RWPE2 (cell line): Measurements from ENCODE around the gene CLC.

Experiments used
- ATAC-seq: fragments of 200-7000 bp; cut with Tn5 transposase; 3 replicates; pipeline ENCODE4 v1.9.1; 2021; ENCODE audit warnings: low read depth
- DNase-seq: peaks from one replicate; pipeline ENCODE4 v3.0.0-alpha.2; 2020; ENCODE audit warnings: low spot score
- H3K27ac ChIP-seq: fragments of 450-650 bp; 2 replicates; pipeline ENCODE4 v1.5.1; 2017; ENCODE audit warnings: mild to moderate bottlenecking; ENCODE audit not compliant: poor library complexity, severe bottlenecking
- H3K27me3 ChIP-seq: fragments of 250-450 bp; sonication (Bioruptor Pico); 2 replicates; pipeline ENCODE4 v1.5.1; 2021; ENCODE audit warnings: mild to moderate bottlenecking, moderate library complexity; ENCODE audit not compliant: insufficient read depth, poor library complexity, severe bottlenecking
- H3K36me3 ChIP-seq: fragments of 250-450 bp; sonication (Bioruptor Pico); 2 replicates; pipeline ENCODE4 v1.5.1; 2020; ENCODE audit warnings: low read depth, mild to moderate bottlenecking, moderate library complexity
- H3K4me1 ChIP-seq: fragments of 250-450 bp; sonication (Bioruptor Pico); 2 replicates; pipeline ENCODE4 v1.5.1; 2021; ENCODE audit warnings: mild to moderate bottlenecking, moderate library complexity; ENCODE audit not compliant: insufficient read depth, poor library complexity, severe bottlenecking
- H3K4me3 ChIP-seq: fragments of 250-450 bp; sonication (Bioruptor Pico); 2 replicates; pipeline ENCODE4 v1.5.1; 2021; ENCODE audit warnings: mild to moderate bottlenecking, moderate library complexity; ENCODE audit not compliant: severe bottlenecking
- H3K9me3 ChIP-seq: fragments of 250-450 bp; sonication (Bioruptor Pico); 2 replicates; pipeline ENCODE4 v1.5.1; 2021; ENCODE audit warnings: mild to moderate bottlenecking, moderate library complexity; ENCODE audit not compliant: severe bottlenecking
- CTCF ChIP-seq: fragments of 450-650 bp; IDR thresholded peaks from one replicate; pipeline ENCODE4 v1.5.1; 2017; ENCODE audit warnings: mild to moderate bottlenecking, moderate library complexity; ENCODE audit not compliant: poor library complexity, severe bottlenecking

Gene CLC

GRCh38 chr19:39740395-39740794 lies 2.6 kb upstream of the CLC start:
- DNase-seq (no peak), ATAC-seq (no peak)
- H3K4me1 ChIP-seq, result no peaks in the 10 kb centered on the region
- no peak for TF ChIP-seq CTCF
- H3K36me3 ChIP-seq, result no peaks in the 10 kb centered on the region
- no peak overlapping the region for H3K27ac ChIP-seq
- H3K9me3 ChIP-seq, result no peaks in the 10 kb centered on the region
- H3K27me3 ChIP-seq, result peaks cover 44% of the 10 kb centered on the region
- H3K4me3 ChIP-seq, result no peak overlapping the region

GRCh38 chr19:39738814-39739213 lies 985 bp upstream of the CLC start:
- H3K27ac ChIP-seq, result no peak overlapping the region
- no peak for TF ChIP-seq CTCF
- H3K4me3 ChIP-seq, result no peak overlapping the region
- no peaks in the 10 kb centered on the region for H3K36me3 ChIP-seq
- H3K27me3 ChIP-seq, result peaks cover 31% of the 10 kb centered on the region
- ATAC-seq, result no peak
- DNase-seq, result no peak
- no peaks in the 10 kb centered on the region for H3K9me3 ChIP-seq
- H3K4me1 ChIP-seq, result no peaks in the 10 kb centered on the region

DNA sequence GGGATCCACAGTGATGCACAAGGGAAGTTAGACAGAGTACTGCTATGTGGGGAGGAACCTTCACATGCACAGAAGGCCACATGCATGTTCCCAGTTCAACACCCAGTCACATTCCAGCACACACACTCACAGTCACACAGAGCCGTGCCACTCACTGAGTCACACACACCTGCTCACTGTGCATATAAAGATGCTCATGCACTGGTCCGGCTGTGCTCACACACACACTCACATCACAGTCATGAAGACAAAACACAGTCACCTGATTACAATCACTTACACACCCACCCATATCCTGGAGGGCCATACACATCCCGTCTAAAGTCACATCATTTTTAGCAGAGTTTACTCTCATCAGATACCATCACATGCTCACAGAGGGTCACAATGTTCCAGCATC lies 478 bp downstream of the CLC start:
- Histone ChIP-seq H3K27me3 (peaks cover 21% of the 10 kb centered on the region), H3K4me3 (no peak overlapping the region)

DNA sequence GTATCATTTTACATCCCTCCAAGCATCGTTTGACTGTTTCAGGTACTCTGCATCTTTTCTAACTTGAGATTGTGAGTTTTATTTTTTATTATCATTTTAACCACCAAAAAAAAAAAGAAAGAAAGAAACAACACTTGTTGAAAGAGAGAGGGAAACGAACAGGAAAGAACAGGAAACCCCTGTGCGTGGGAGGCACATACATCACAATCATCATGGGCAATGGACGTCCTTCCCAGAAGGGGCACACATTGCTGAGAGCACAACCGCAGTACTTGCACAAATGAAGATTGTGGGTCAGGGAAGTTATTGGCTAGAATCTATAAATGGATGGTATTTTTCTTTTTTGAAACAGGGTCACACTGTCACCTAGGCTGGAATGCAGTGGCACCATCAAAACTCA lies 1.7 kb downstream of the CLC start:
- Histone ChIP-seq H3K4me3 (no peak overlapping the region), H3K9me3 (no peaks in the 10 kb centered on the region), H3K4me1 (no peaks in the 10 kb centered on the region), H3K27ac (no peak overlapping the region), H3K36me3 (no peaks in the 10 kb centered on the region), H3K27me3 (peaks cover 18% of the 10 kb centered on the region)
- DNase-seq (no peak), ATAC-seq (no peak)
- TF ChIP-seq CTCF, result no peak

More for the DNA sequence above, 478 bp downstream of the CLC start:
- TF ChIP-seq CTCF, result no peak
- no peaks in the 10 kb centered on the region for H3K4me1 ChIP-seq
- H3K27ac ChIP-seq, result no peak overlapping the region
- no peaks in the 10 kb centered on the region for H3K36me3 ChIP-seq
- ATAC-seq (no peak), DNase-seq (no peak)
- H3K9me3 ChIP-seq, result no peaks in the 10 kb centered on the region

- Histone ChIP-seq H3K36me3 (no peaks in the 10 kb centered on the region), H3K4me1 (no peaks in the 10 kb centered on the region), H3K27me3 (peaks cover 18% of the 10 kb centered on the region), H3K4me3 (no peak overlapping the region), H3K9me3 (no peaks in the 10 kb centered on the region), H3K27ac (no peak overlapping the region)
- TF ChIP-seq CTCF, result no peak
- no peak for DNase-seq
- ATAC-seq, result no peak
Measured at GRCh38 chr19:39735688-39736087, 2.1 kb downstream of the CLC start.
